Liver (tissue), 9 donors: ENCODE measurements around the gene TMEM117. TPM values are rescaled to one million over a fixed set of nuclear protein-coding genes. Genes with fewer than 3 reads are reported as not detected.

Experiments used
- DNase-seq: peaks from one replicate; pipeline ENCODE4 v3.0.0-alpha.2; 2017; ENCODE audit warnings: low spot score
- H3K27ac ChIP-seq, 2 donors: one replicate each; pipeline ENCODE4 v1.7.0; 2013; ENCODE audit warnings: inconsistent platforms in 2 of 2, low read length in 2 of 2, control low read depth in 1 of 2, low read depth in 1 of 2, mild to moderate bottlenecking in 1 of 2
- H3K27me3 ChIP-seq, 4 donors: one replicate each; pipeline versions ENCODE4 v1.6.1 to v1.7.0; 2013; ENCODE audit warnings: low read length in 3 of 4, inconsistent platforms in 1 of 4, mild to moderate bottlenecking in 1 of 4, moderate library complexity in 1 of 4; ENCODE audit not compliant: control insufficient read depth in 4 of 4, insufficient read depth in 4 of 4
- H3K36me3 ChIP-seq, 4 donors: one replicate each; pipeline versions ENCODE4 v1.6.1 to v1.7.0; 2013; ENCODE audit warnings: low read length in 3 of 4, mild to moderate bottlenecking in 3 of 4, low read depth in 1 of 4, moderate library complexity in 1 of 4; ENCODE audit not compliant: control insufficient read depth in 4 of 4, insufficient read depth in 3 of 4
- H3K4me1 ChIP-seq, 4 donors: one replicate each; pipeline versions ENCODE4 v1.6.1 to v1.7.0; 2013; ENCODE audit warnings: low read length in 3 of 4, mild to moderate bottlenecking in 3 of 4, moderate library complexity in 1 of 4; ENCODE audit not compliant: control insufficient read depth in 4 of 4, insufficient read depth in 4 of 4
- H3K4me3 ChIP-seq, 3 donors: one replicate each; pipeline versions ENCODE4 v1.6.1 to v1.7.0; 2013; ENCODE audit warnings: low read length in 3 of 3, control low read depth in 1 of 3, low read depth in 1 of 3, mild to moderate bottlenecking in 1 of 3
- H3K9ac ChIP-seq, 2 donors: one replicate each; pipeline ENCODE4 v1.7.0; 2013; ENCODE audit warnings: low read length in 2 of 2, mild to moderate bottlenecking in 2 of 2, moderate library complexity in 2 of 2, control low read depth in 1 of 2, low read depth in 1 of 2
- H3K9me3 ChIP-seq, 4 donors: one replicate each; pipeline versions ENCODE4 v1.6.1 to v1.7.0; 2013; ENCODE audit warnings: low read length in 3 of 4; ENCODE audit not compliant: control insufficient read depth in 4 of 4
- EGR1 ChIP-seq, 2 donors: IDR thresholded peaks; 2 replicates each; pipeline ENCODE4 v1.6.1; 2016 to 2018; ENCODE audit warnings: antibody characterized with exemption in 2 of 2, low read depth in 2 of 2
- FOXA1 ChIP-seq: IDR thresholded peaks from 2 replicates; pipeline ENCODE4 v1.6.1; 2016; ENCODE audit warnings: antibody characterized with exemption
- FOXA2 ChIP-seq: IDR thresholded peaks from 2 replicates; pipeline ENCODE4 v1.6.1; 2016; ENCODE audit warnings: antibody characterized with exemption
- GABPA ChIP-seq, 2 donors: IDR thresholded peaks in 1 of 2; conservative IDR thresholded peaks in 1 of 2; 2 replicates each; pipeline ENCODE4 v1.6.1; 2016; ENCODE audit warnings: antibody characterized with exemption in 2 of 2, mild to moderate bottlenecking in 1 of 2, moderate library complexity in 1 of 2
- HNF4A ChIP-seq, 2 donors: conservative IDR thresholded peaks; 2 replicates each; pipeline ENCODE4 v1.6.1; 2016; ENCODE audit warnings: antibody characterized with exemption in 2 of 2, mild to moderate bottlenecking in 2 of 2
- HNF4G ChIP-seq: IDR thresholded peaks from 2 replicates; pipeline ENCODE4 v1.6.1; 2016; ENCODE audit warnings: antibody characterized with exemption
- JUND ChIP-seq, 2 donors: IDR thresholded peaks; 2 replicates each; pipeline ENCODE4 v1.6.1; 2016; ENCODE audit warnings: antibody characterized with exemption in 2 of 2
- NR2F2 ChIP-seq: IDR thresholded peaks from 2 replicates; pipeline ENCODE4 v1.6.1; 2016; ENCODE audit warnings: antibody characterized with exemption
- RAD21 ChIP-seq, 2 donors: IDR thresholded peaks; 2 replicates each; pipeline ENCODE4 v1.6.1; 2016; ENCODE audit warnings: antibody characterized with exemption in 2 of 2, mild to moderate bottlenecking in 2 of 2
- RXRA ChIP-seq, 2 donors: IDR thresholded peaks; 2 replicates each; pipeline ENCODE4 v1.6.1; 2017 to 2018; ENCODE audit warnings: antibody characterized with exemption in 2 of 2, mild to moderate bottlenecking in 1 of 2
- SP1 ChIP-seq: IDR thresholded peaks from 2 replicates; pipeline ENCODE4 v1.6.1; 2018; ENCODE audit warnings: antibody characterized with exemption, mild to moderate bottlenecking
- TAF1 ChIP-seq: conservative IDR thresholded peaks from 2 replicates; pipeline ENCODE4 v1.6.1; 2016; ENCODE audit warnings: antibody characterized with exemption, mild to moderate bottlenecking
- YY1 ChIP-seq: IDR thresholded peaks from 2 replicates; pipeline ENCODE4 v1.6.1; 2016; ENCODE audit warnings: antibody characterized with exemption, mild to moderate bottlenecking
- polyA plus RNA-seq, 2 donors: library from polyadenylated mRNA; stranded (reverse) in 1 of 2; unstranded in 1 of 2; fragments of 200-250 nt in 1 of 2; fragments of >200 nt in 1 of 2; fragmentation: Nextera tagmentation in 1 of 2; extraction: Ambion mirVana in 1 of 2; gene quantifications; one replicate each; pipeline versions ENCODE4 v1.2.1 to v1.2.3, GENCODE V29; 2013 to 2015
- total RNA-seq, 2 donors: library from RNA; depleted of rRNA; stranded (reverse); fragments of >200 nt; gene quantifications; one replicate each; pipeline ENCODE4 v1.2.3, GENCODE V29; 2014
- TF ChIP-seq, protein P1 (sequence below): IDR thresholded peaks from 2 replicates; pipeline ENCODE4 v1.6.1; 2016; ENCODE audit warnings: antibody characterized with exemption, mild to moderate bottlenecking
- TF ChIP-seq, protein P2 (sequence below): IDR thresholded peaks from 2 replicates; pipeline ENCODE4 v1.6.1; 2016; ENCODE audit warnings: antibody characterized with exemption
- TF ChIP-seq, protein P3 (sequence below): fragments of 150-350 bp; IDR thresholded peaks from 2 replicates; pipeline ENCODE4 v1.5.1; 2017; ENCODE audit warnings: improper control_type of control experiment, low read depth, low read length; ENCODE audit not compliant: missing input control
- TF ChIP-seq, protein P4 (sequence below): IDR thresholded peaks from 2 replicates; pipeline ENCODE4 v1.6.1; 2016; ENCODE audit warnings: antibody characterized with exemption
- TF ChIP-seq, protein P5 (sequence below): IDR thresholded peaks from 2 replicates; pipeline ENCODE4 v1.6.1; 2016; ENCODE audit warnings: antibody characterized with exemption
- donor health status: healthy.
- donor health status: healthy.
- donor health status: healthy.
- donor health status: healthy.
- donor health status: healthy.

The TMEM117 gene
- total and polyA plus RNA-seq, 4 donors: 2.0 to 5.9 (median 3.9) TPM

DNA sequence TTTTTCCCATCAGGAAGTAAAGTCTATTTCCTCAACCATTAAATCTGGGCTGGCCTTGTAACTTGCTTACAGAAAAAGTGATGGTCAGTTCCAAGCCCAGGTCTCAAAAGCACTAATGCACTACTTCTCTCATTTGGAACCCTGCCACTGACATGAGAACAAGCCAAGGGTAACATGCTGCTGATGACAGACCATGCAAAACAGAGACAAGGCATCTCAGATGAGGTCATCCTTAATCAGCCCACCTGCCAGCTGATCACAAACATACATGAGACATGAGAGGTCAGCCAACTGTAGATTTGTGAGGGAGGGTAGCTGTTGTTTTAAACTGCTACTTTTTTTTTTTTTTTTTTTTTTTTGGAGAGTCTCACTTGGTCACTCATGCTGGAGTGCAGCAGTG, 45.9 kb upstream of the TMEM117 start:
- peaks cover 6 to 21% (median 12%) of the 10 kb centered on the region in 4 donors for H3K36me3 ChIP-seq
- no peak for DNase-seq
- no peaks in the 10 kb centered on the region for H3K4me1 ChIP-seq
- H3K4me3 ChIP-seq: no peak overlapping the region
- TF ChIP-seq TAF1 (no peak), HNF4G (no peak), FOXA1 (no peak), RXRA (IDR thresholded peaks at IDR 0.05) (no peak), FOXA2 (no peak), EGR1 (IDR thresholded peaks at IDR 0.05; ENCODE audit: low read depth in 2 of 2) (no peak), JUND (IDR thresholded peaks at IDR 0.05) (no peak), GABPA (IDR thresholded peaks at IDR 0.05 in 1 of 2, conservative IDR thresholded peaks at IDR 0.05 in 1 of 2) (no peak), RAD21 (IDR thresholded peaks at IDR 0.05) (no peak), NR2F2 (no peak), SP1 (no peak), HNF4A (conservative IDR thresholded peaks at IDR 0.05) (no peak), YY1 (no peak)
- TF ChIP-seq, protein P1, sequence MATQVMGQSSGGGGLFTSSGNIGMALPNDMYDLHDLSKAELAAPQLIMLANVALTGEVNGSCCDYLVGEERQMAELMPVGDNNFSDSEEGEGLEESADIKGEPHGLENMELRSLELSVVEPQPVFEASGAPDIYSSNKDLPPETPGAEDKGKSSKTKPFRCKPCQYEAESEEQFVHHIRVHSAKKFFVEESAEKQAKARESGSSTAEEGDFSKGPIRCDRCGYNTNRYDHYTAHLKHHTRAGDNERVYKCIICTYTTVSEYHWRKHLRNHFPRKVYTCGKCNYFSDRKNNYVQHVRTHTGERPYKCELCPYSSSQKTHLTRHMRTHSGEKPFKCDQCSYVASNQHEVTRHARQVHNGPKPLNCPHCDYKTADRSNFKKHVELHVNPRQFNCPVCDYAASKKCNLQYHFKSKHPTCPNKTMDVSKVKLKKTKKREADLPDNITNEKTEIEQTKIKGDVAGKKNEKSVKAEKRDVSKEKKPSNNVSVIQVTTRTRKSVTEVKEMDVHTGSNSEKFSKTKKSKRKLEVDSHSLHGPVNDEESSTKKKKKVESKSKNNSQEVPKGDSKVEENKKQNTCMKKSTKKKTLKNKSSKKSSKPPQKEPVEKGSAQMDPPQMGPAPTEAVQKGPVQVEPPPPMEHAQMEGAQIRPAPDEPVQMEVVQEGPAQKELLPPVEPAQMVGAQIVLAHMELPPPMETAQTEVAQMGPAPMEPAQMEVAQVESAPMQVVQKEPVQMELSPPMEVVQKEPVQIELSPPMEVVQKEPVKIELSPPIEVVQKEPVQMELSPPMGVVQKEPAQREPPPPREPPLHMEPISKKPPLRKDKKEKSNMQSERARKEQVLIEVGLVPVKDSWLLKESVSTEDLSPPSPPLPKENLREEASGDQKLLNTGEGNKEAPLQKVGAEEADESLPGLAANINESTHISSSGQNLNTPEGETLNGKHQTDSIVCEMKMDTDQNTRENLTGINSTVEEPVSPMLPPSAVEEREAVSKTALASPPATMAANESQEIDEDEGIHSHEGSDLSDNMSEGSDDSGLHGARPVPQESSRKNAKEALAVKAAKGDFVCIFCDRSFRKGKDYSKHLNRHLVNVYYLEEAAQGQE: no peak
- TF ChIP-seq, protein P2, sequence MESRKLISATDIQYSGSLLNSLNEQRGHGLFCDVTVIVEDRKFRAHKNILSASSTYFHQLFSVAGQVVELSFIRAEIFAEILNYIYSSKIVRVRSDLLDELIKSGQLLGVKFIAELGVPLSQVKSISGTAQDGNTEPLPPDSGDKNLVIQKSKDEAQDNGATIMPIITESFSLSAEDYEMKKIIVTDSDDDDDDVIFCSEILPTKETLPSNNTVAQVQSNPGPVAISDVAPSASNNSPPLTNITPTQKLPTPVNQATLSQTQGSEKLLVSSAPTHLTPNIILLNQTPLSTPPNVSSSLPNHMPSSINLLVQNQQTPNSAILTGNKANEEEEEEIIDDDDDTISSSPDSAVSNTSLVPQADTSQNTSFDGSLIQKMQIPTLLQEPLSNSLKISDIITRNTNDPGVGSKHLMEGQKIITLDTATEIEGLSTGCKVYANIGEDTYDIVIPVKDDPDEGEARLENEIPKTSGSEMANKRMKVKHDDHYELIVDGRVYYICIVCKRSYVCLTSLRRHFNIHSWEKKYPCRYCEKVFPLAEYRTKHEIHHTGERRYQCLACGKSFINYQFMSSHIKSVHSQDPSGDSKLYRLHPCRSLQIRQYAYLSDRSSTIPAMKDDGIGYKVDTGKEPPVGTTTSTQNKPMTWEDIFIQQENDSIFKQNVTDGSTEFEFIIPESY: no peak
- TF ChIP-seq, protein P3, sequence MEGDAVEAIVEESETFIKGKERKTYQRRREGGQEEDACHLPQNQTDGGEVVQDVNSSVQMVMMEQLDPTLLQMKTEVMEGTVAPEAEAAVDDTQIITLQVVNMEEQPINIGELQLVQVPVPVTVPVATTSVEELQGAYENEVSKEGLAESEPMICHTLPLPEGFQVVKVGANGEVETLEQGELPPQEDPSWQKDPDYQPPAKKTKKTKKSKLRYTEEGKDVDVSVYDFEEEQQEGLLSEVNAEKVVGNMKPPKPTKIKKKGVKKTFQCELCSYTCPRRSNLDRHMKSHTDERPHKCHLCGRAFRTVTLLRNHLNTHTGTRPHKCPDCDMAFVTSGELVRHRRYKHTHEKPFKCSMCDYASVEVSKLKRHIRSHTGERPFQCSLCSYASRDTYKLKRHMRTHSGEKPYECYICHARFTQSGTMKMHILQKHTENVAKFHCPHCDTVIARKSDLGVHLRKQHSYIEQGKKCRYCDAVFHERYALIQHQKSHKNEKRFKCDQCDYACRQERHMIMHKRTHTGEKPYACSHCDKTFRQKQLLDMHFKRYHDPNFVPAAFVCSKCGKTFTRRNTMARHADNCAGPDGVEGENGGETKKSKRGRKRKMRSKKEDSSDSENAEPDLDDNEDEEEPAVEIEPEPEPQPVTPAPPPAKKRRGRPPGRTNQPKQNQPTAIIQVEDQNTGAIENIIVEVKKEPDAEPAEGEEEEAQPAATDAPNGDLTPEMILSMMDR: no peak
- TF ChIP-seq, protein P4, sequence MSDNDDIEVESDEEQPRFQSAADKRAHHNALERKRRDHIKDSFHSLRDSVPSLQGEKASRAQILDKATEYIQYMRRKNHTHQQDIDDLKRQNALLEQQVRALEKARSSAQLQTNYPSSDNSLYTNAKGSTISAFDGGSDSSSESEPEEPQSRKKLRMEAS: no peak
- TF ChIP-seq, protein P5, sequence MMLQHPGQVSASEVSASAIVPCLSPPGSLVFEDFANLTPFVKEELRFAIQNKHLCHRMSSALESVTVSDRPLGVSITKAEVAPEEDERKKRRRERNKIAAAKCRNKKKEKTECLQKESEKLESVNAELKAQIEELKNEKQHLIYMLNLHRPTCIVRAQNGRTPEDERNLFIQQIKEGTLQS: no peak
- H3K27me3 ChIP-seq: no peaks in the 10 kb centered on the region
- H3K9ac ChIP-seq: no peak overlapping the region
- no peak overlapping the region for H3K27ac ChIP-seq
- H3K9me3 ChIP-seq: no peaks in the 10 kb centered on the region
